LHCN-M2 (cell line): ENCODE data around the gene AQR. TPM values are rescaled to one million over a fixed set of nuclear protein-coding genes. Genes with fewer than 3 reads are reported as not detected.
"Not testable (repeated sequence)": the region's sequence is repeated elsewhere in the genome, so short reads cannot be mapped to it uniquely, and the experiment has no call there.

Experiments
- DNase-seq: peaks from one replicate; pipeline ENCODE4 v3.0.0-alpha.2; 2012; ENCODE audit warnings: low read depth
- total RNA-seq: library from RNA; depleted of rRNA; stranded (reverse); fragments of >200 nt; gene quantifications from 2 replicates; pipeline ENCODE4 v1.2.3, GENCODE V29; 2014; rRNA removed

Gene AQR
- total RNA-seq, 1 experiment from 2014 or later = 29.7 TPM

DNA sequence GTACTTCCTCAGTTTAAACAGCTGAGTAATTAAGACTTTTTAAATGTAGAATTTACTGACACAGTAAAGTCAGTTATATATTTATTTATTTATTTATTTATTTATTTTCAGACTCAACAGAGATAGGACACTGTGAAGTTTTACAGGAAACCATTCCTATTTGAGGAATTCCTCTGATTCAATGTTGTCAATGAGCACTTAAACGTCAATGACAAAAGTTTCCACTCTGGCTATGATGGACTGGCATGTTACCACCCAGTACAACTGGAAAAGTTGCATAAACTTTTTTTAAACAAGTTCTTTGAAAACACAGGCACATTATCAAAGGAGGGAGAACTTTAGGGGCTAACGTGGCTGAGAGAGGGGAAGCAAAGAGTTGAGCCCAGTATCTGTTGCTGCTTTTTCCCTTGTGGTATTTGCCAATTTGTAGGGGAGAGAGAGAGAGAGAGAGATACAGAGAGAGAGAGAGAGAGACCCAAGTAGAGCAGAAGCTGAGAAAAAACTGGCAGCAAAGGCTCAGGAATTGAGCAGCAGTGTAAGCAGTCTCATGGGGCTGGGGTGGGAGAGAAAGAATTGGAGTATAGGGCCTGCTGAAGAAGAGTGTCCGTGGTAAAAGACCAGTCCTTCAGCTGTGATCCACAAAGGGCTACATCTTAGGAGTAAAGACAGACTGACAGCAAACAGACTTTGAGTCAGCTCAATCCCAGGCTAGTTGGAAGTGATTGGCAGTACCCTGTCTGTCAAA, 155.9 kb downstream of the AQR start:
- no peak for DNase-seq

DNA sequence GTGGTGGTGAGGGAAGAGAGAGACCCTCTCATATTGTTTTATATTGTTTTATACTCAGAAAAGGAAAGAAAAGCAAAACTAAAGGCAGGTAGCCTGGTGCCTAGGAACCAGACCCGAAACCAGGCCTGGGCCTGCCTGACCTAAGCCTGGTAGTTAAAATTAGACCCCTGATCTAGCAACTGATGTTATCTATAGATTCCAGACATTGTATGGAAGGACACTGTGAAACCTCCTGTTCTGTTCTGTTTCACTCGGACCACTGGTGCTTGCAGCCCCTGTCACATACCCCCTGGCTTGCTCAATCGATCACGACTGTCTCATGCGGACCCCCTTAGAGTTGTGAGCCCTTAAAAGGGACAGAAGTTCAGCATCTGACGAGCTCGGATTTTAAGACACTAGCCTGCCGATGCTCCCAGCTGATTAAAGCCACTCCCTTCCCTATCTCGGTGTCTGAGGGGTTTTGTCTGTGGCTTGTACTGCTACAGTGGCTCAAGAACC, 156.6 kb downstream of the AQR start:
- not testable (repeated sequence) for DNase-seq

GRCh38 chr15:34812369-34812768, 157.2 kb downstream of the AQR start:
- DNase-seq = peak; percentile 72

- peak; percentile 98 for DNase-seq
These were observed 159.0 kb downstream of the AQR start for GRCh38 chr15:34810443-34811129.

GRCh38 chr15:34809186-34809585, 160.4 kb downstream of the AQR start:
- no peak for DNase-seq

- no peak for DNase-seq
These were observed 161.5 kb downstream of the AQR start for GRCh38 chr15:34808016-34808415.

GRCh38 chr15:34807241-34807640, 162.3 kb downstream of the AQR start:
- not testable (repeated sequence) for DNase-seq

DNA sequence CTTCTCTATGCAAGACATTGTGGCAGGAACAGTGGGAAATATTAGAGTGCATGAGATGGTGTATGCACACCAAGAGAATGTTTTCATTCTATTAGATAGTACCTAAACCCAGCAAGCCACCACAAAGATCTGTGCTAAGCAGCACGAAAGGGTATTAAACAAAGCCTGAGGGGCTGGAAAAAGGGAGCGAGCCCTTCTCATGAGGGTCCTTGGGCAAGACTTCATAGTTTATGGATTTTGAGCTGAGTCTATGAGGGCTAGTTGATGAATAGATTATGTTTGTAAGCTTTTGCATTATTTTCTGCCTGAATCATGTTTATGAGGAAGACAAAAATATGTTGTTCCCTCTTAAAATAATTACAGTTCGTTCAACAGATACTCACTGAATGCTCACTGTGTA, 164.8 kb downstream of the AQR start:
- no peak for DNase-seq

DNA sequence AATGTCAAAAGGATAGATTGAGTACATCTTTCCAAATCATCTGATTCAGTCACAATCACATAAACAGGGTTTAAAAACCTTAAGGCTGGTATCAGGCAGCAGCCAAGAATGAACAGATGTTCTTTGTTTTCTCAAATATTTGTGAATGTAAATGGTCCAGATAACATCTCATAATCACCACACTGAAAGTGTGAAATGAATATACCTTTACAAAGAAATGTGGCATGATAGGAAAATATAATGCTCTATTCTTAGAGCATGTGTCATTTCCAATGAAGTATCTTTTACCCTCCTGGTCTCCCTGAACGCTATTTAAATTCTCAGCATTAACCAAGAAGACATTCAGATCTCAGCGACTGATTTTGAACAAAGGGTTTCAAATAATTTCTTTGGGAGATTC, 165.4 kb downstream of the AQR start:
- no peak for DNase-seq

- DNase-seq = no peak
These were observed 166.5 kb downstream of the AQR start for GRCh38 chr15:34802803-34803750.

GRCh38 chr15:34802371-34802770, 167.2 kb downstream of the AQR start:
- no peak for DNase-seq

Other genes starting within 250 kb of the AQR start
- gene GJD2, start 214.7 kb downstream of the AQR start, total RNA-seq = 0.06 TPM in 1 of 2 replicates, not detected in the other
- gene ACTC1, start 174.2 kb downstream of the AQR start, total RNA-seq = 634 and 759 TPM in 2 replicates
- 21.6 and 22.9 TPM in 2 replicates for gene ZNF770, start 18.5 kb upstream of the AQR start, total RNA-seq
- gene NANOGP8, start 115.6 kb upstream of the AQR start, total RNA-seq = 0.29 TPM in 1 of 2 replicates, not detected in the other